ENCODE measurements around the gene TFDP2. TPM values are rescaled to one million over a fixed set of nuclear protein-coding genes. Genes with fewer than 3 reads are reported as not detected.

TFDP2 gene
- 23.3 and 26.6 TPM in 2 replicates for total RNA-seq

DNA sequence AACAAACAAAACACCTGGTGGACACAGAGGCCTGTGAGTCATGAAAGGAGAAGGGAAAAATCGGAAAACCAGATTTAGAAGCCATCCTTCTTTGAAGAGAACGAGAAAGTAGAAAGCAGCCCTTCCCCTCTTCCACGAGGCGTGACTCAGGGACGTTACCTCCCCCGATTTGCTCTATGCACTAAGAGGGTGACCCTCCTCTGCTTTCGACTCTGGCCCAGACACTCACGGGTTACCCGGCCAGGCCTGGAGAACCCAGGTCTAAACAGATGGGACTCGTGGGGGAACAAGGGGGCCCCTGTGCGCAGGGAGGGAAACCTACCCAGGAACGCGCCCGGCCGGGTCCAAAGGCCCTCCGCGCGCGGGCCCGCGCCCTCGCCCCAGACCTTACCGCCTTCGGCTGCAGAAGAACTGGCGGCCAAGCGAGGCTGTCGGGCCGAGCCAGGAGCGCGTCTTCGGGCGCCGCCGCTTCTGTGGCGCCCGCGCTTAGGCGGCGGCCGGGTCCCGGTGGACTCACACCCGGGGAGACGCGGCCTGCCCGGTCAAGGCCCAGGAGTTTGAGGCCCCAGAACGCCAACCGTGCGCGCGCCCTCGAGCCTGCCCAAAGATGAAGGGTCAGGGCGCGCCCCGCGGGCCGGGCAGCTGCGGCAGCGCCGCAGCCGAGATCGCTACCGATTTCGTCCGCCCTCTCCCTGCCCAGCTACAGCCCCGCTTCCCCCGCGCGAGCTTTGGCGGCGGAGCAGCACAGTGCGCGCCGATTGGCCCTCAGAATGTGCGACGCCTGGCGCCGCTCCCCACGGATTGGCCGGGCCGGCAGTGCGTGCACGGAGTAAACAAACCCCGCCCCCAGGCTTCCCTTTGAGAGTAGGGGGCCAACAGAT is at the start of gene TFDP2:
Gene TFDP2 (minus strand): TSS at position 753 of the 881 bp plus-strand sequence. CDS start 47,795 bp downstream, outside the sequence.

Other genes with a start within 250 kb of the TFDP2 start
- 6.9 and 8.4 TPM in 2 replicates for gene GK5, start 76.0 kb upstream of the TFDP2 start, total RNA-seq